ENCODE data around the gene ZNF98.

ZNF98 gene

GRCh38 chr19:22422211-22422610, at the start of gene ZNF98:
ZNF98 (minus strand) TSS chr19:22422346; CDS start chr19:22422224, 122 bp downstream.
- TF ChIP-seq CSDC2 (CRISPR knock-in tag; IDR thresholded peaks at IDR 0.05): no peak
- ATAC-seq: no peak

DNA sequence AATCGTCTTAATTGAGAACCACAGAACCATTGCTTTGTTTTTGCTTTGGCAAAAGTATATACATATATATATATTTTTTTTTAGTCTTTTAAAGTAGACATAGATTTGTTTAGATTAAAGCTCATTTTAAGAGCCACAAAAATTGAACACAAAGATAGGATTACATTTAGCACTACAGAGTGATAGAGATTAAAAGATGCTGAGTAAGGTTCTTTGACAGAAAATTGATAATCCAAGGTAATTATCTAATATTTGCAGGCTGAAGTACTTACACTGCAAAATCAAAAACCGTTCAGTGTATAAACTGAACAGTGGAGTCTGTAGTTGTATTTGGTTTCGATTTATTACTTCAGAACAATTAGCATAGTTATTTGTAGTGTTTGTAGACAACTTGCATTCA, 24.5 kb upstream of the ZNF98 start:
- ATAC-seq: no peak
- TF ChIP-seq TOX (CRISPR knock-in tag; IDR thresholded peaks at IDR 0.05; ENCODE audit: borderline replicate concordance) (no peak), ISL1 (CRISPR knock-in tag; IDR thresholded peaks at IDR 0.05) (no peak), ZC3H10 (CRISPR knock-in tag; IDR thresholded peaks at IDR 0.05) (no peak), GLIS3 (CRISPR knock-in tag; IDR thresholded peaks at IDR 0.05) (no peak), TCF4 (CRISPR knock-in tag; IDR thresholded peaks at IDR 0.05; ENCODE audit: borderline replicate concordance) (no peak), ZFP3 (CRISPR knock-in tag; IDR thresholded peaks at IDR 0.05) (no peak), OSR1 (CRISPR knock-in tag; IDR thresholded peaks at IDR 0.05) (no peak), ZNF8 (CRISPR knock-in tag; IDR thresholded peaks at IDR 0.05) (no peak), BACH2 (CRISPR knock-in tag; IDR thresholded peaks at IDR 0.05; ENCODE audit: borderline replicate concordance) (no peak), ARNTL (CRISPR knock-in tag; IDR thresholded peaks at IDR 0.05; ENCODE audit: borderline replicate concordance, low read depth) (no peak), SNAI2 (CRISPR knock-in tag; IDR thresholded peaks at IDR 0.05) (no peak), ESRRG (CRISPR knock-in tag; IDR thresholded peaks at IDR 0.05) (no peak), CSDC2 (CRISPR knock-in tag; IDR thresholded peaks at IDR 0.05) (no peak), ZNF565 (CRISPR knock-in tag; conservative IDR thresholded peaks at IDR 0.05; ENCODE audit: low read depth) (no peak), CREB5 (CRISPR knock-in tag; IDR thresholded peaks at IDR 0.05; ENCODE audit: low read depth) (no peak), ZFP30 (CRISPR knock-in tag; IDR thresholded peaks at IDR 0.05) (no peak), PATZ1 (CRISPR knock-in tag; IDR thresholded peaks at IDR 0.05; ENCODE audit: borderline replicate concordance) (no peak)
- TF ChIP-seq, protein P1, sequence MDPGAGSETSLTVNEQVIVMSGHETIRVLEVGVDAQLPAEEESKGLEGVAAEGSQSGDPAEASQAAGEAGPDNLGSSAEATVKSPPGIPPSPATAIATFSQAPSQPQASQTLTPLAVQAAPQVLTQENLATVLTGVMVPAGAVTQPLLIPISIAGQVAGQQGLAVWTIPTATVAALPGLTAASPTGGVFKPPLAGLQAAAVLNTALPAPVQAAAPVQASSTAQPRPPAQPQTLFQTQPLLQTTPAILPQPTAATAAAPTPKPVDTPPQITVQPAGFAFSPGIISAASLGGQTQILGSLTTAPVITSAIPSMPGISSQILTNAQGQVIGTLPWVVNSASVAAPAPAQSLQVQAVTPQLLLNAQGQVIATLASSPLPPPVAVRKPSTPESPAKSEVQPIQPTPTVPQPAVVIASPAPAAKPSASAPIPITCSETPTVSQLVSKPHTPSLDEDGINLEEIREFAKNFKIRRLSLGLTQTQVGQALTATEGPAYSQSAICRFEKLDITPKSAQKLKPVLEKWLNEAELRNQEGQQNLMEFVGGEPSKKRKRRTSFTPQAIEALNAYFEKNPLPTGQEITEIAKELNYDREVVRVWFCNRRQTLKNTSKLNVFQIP (CRISPR knock-in tag; IDR thresholded peaks at IDR 0.05; ENCODE audit: borderline replicate concordance, low read depth): no peak
- TF ChIP-seq, protein P2, sequence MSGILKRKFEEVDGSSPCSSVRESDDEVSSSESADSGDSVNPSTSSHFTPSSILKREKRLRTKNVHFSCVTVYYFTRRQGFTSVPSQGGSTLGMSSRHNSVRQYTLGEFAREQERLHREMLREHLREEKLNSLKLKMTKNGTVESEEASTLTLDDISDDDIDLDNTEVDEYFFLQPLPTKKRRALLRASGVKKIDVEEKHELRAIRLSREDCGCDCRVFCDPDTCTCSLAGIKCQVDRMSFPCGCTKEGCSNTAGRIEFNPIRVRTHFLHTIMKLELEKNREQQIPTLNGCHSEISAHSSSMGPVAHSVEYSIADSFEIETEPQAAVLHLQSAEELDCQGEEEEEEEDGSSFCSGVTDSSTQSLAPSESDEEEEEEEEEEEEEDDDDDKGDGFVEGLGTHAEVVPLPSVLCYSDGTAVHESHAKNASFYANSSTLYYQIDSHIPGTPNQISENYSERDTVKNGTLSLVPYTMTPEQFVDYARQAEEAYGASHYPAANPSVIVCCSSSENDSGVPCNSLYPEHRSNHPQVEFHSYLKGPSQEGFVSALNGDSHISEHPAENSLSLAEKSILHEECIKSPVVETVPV (CRISPR knock-in tag; IDR thresholded peaks at IDR 0.05): no peak
- TF ChIP-seq, protein P3, sequence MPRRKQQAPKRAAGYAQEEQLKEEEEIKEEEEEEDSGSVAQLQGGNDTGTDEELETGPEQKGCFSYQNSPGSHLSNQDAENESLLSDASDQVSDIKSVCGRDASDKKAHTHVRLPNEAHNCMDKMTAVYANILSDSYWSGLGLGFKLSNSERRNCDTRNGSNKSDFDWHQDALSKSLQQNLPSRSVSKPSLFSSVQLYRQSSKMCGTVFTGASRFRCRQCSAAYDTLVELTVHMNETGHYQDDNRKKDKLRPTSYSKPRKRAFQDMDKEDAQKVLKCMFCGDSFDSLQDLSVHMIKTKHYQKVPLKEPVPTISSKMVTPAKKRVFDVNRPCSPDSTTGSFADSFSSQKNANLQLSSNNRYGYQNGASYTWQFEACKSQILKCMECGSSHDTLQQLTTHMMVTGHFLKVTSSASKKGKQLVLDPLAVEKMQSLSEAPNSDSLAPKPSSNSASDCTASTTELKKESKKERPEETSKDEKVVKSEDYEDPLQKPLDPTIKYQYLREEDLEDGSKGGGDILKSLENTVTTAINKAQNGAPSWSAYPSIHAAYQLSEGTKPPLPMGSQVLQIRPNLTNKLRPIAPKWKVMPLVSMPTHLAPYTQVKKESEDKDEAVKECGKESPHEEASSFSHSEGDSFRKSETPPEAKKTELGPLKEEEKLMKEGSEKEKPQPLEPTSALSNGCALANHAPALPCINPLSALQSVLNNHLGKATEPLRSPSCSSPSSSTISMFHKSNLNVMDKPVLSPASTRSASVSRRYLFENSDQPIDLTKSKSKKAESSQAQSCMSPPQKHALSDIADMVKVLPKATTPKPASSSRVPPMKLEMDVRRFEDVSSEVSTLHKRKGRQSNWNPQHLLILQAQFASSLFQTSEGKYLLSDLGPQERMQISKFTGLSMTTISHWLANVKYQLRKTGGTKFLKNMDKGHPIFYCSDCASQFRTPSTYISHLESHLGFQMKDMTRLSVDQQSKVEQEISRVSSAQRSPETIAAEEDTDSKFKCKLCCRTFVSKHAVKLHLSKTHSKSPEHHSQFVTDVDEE (CRISPR knock-in tag; IDR thresholded peaks at IDR 0.05): no peak

DNA sequence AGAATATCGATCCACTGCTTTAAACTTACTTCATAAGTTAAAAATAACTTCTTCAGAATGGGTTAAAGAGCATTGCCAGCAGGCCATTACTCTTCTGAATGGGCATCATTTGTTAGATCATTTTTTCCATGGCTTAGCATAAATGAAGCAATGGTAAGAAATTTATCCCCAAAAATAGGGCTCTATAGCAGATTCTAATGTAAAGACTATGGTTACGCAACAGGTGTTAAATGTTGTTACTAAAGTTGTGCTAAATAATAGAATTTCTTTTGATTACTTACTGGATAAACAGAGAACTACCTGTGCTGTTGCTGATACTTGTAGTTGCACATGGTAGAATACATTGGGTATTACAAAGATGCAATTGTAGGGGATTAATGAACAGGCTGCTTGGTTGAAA, 15.9 kb upstream of the ZNF98 start:
- TF ChIP-seq GLIS3 (CRISPR knock-in tag; IDR thresholded peaks at IDR 0.05) (no peak), ZNF565 (CRISPR knock-in tag; conservative IDR thresholded peaks at IDR 0.05; ENCODE audit: low read depth) (no peak), RARB (CRISPR knock-in tag; IDR thresholded peaks at IDR 0.05) (no peak), ZFP3 (CRISPR knock-in tag; IDR thresholded peaks at IDR 0.05) (no peak)
- ATAC-seq: no peak
